ENCODE measurements around the gene SNRPB. TPM values are rescaled to one million over a fixed set of nuclear protein-coding genes. Genes with fewer than 3 reads are reported as not detected.

SNRPB gene
- total RNA-seq, 1 donor from 2014 or later, result 193 TPM

- Mint-ChIP-seq H3K27ac (no peak overlapping the region), H3K36me3 (no peaks in the 10 kb centered on the region)
- no peak for TF ChIP-seq CTCF (conservative IDR thresholded peaks at IDR 0.05)
Measured at GRCh38 chr20:2430538-2430937, 40.1 kb downstream of the SNRPB start.

GRCh38 chr20:2429051-2429450 is 41.5 kb downstream of the SNRPB start:
- H3K27ac Mint-ChIP-seq, result no peak overlapping the region
- no peak for TF ChIP-seq CTCF (conservative IDR thresholded peaks at IDR 0.05)
- H3K4me1 Mint-ChIP-seq (ENCODE audit: unreplicated experiment), result no peaks in the 10 kb centered on the region
- H3K36me3 Mint-ChIP-seq, result no peaks in the 10 kb centered on the region
- no peak for DNase-seq (ENCODE audit: extremely low spot score, unreplicated experiment)
- no peaks in the 10 kb centered on the region for H3K9me3 Mint-ChIP-seq
- peaks cover 29% of the 10 kb centered on the region for H3K27me3 Mint-ChIP-seq
- H3K4me3 Mint-ChIP-seq, result no peak overlapping the region

More at GRCh38 chr20:2430538-2430937, 40.1 kb downstream of the SNRPB start:
- Mint-ChIP-seq H3K27me3 (peaks cover 26% of the 10 kb centered on the region), H3K9me3 (no peaks in the 10 kb centered on the region), H3K4me3 (no peak overlapping the region), H3K4me1 (ENCODE audit: unreplicated experiment) (no peaks in the 10 kb centered on the region)
- no peak for DNase-seq (ENCODE audit: extremely low spot score, unreplicated experiment)

- Mint-ChIP-seq H3K36me3 (no peaks in the 10 kb centered on the region), H3K4me1 (ENCODE audit: unreplicated experiment) (no peaks in the 10 kb centered on the region), H3K4me3 (no peak overlapping the region), H3K9me3 (peaks cover 4% of the 10 kb centered on the region), H3K27me3 (peaks cover 21% of the 10 kb centered on the region), H3K27ac (no peak overlapping the region)
- no peak for DNase-seq (ENCODE audit: extremely low spot score, unreplicated experiment)
- peak; percentile 46 for TF ChIP-seq CTCF (conservative IDR thresholded peaks at IDR 0.05)
Measured at GRCh38 chr20:2421247-2421646, 49.3 kb downstream of the SNRPB start.

GRCh38 chr20:2420510-2420909 is 50.1 kb downstream of the SNRPB start:
- Mint-ChIP-seq H3K9me3 (peaks cover 4% of the 10 kb centered on the region), H3K36me3 (no peaks in the 10 kb centered on the region), H3K27ac (no peak overlapping the region), H3K4me1 (ENCODE audit: unreplicated experiment) (no peaks in the 10 kb centered on the region), H3K27me3 (peaks cover 19% of the 10 kb centered on the region), H3K4me3 (no peak overlapping the region)
- no peak for TF ChIP-seq CTCF (conservative IDR thresholded peaks at IDR 0.05)
- no peak for DNase-seq (ENCODE audit: extremely low spot score, unreplicated experiment)

- H3K4me1 Mint-ChIP-seq (ENCODE audit: unreplicated experiment), result no peaks in the 10 kb centered on the region
- H3K4me3 Mint-ChIP-seq, result no peak overlapping the region
- peaks cover 24% of the 10 kb centered on the region for H3K27me3 Mint-ChIP-seq
- H3K27ac Mint-ChIP-seq, result no peak overlapping the region
- peaks cover 1% of the 10 kb centered on the region for H3K9me3 Mint-ChIP-seq
- no peak for DNase-seq (ENCODE audit: extremely low spot score, unreplicated experiment)
- no peaks in the 10 kb centered on the region for H3K36me3 Mint-ChIP-seq
- no peak for TF ChIP-seq CTCF (conservative IDR thresholded peaks at IDR 0.05)
Measured at GRCh38 chr20:2418388-2418787, 52.2 kb downstream of the SNRPB start.

GRCh38 chr20:2417213-2417541 is 53.4 kb downstream of the SNRPB start:
- H3K27me3 Mint-ChIP-seq, result peaks cover 28% of the 10 kb centered on the region
- TF ChIP-seq CTCF (conservative IDR thresholded peaks at IDR 0.05), result no peak
- no peaks in the 10 kb centered on the region for H3K36me3 Mint-ChIP-seq
- no peak overlapping the region for H3K4me3 Mint-ChIP-seq
- no peaks in the 10 kb centered on the region for H3K9me3 Mint-ChIP-seq
- no peak for DNase-seq (ENCODE audit: extremely low spot score, unreplicated experiment)
- H3K4me1 Mint-ChIP-seq (ENCODE audit: unreplicated experiment), result no peaks in the 10 kb centered on the region
- H3K27ac Mint-ChIP-seq, result no peak overlapping the region

All from type B pancreatic cell (in vitro differentiated cells).